ENCODE results near the gene GALNT18. TPM values are rescaled to one million over a fixed set of nuclear protein-coding genes. Genes with fewer than 3 reads are reported as not detected.

The GALNT18 gene
- total RNA-seq, 1 experiment from 2014 or later, result 15.1 TPM

DNA sequence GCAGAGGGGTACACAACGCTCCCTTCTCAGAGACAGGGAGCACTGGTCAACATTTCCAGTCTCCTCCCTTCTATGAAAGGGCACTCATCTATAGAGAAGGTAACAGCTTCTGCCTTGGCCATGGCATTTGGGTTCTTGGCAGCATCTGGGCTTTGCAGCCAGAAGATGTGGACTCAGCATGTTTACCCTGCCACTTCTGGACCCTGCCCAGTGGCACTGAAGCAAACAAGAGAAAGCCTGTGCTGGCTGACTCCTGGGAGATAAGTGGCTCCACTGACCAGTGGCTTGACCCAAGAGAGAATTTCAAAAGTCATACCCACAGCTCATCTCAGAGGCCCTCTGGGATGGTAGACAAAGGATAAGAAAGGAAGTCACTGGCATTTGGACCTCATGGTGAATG is 276.7 kb downstream of the GALNT18 start:
- H3K4me3 ChIP-seq, result no peak overlapping the region
- DNase-seq, result no peak
- H3K4me1 ChIP-seq, result peaks cover 17% of the 10 kb centered on the region
- H3K36me3 ChIP-seq, result no peaks in the 10 kb centered on the region
- H3K9me3 ChIP-seq (replicated peaks), result no peaks in the 10 kb centered on the region
- no peaks in the 10 kb centered on the region for H3K27me3 ChIP-seq
- H3K27ac ChIP-seq, result no peak overlapping the region

DNA sequence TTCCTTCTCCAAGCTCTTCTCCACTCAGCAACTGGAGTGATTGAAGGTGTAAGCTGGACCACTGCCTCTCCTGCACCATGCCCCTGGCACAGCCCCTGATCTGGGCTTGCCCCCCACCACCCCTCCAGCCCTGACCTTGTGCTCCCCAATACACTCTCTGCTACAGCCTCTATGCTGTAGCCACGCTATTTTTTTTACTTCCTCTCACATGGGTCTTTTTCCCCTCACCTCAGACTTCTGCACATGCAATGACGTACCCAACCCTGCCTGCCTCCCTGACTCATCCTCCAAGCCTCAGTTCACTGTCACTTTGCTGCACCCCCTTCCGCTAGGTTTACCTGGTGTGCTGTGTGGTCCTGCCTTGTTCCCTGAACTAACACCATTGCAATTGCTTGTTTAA is 277.8 kb downstream of the GALNT18 start:
- Histone ChIP-seq H3K36me3 (no peaks in the 10 kb centered on the region), H3K9me3 (replicated peaks) (no peaks in the 10 kb centered on the region), H3K4me3 (no peak overlapping the region), H3K27me3 (no peaks in the 10 kb centered on the region), H3K27ac (no peak overlapping the region), H3K4me1 (peaks cover 7% of the 10 kb centered on the region; the same call in 1 of the 2 replicates)
- no peak for DNase-seq

GRCh38 chr11:11338304-11338703 is 283.5 kb downstream of the GALNT18 start:
- no peaks in the 10 kb centered on the region for H3K36me3 ChIP-seq
- no peaks in the 10 kb centered on the region for H3K9me3 ChIP-seq (replicated peaks)
- no peaks in the 10 kb centered on the region for H3K4me1 ChIP-seq
- no peak for DNase-seq
- no peaks in the 10 kb centered on the region for H3K27me3 ChIP-seq
- no peak overlapping the region for H3K27ac ChIP-seq
- H3K4me3 ChIP-seq, result no peak overlapping the region

GRCh38 chr11:11336664-11337063 is 285.1 kb downstream of the GALNT18 start:
- Histone ChIP-seq H3K27me3 (no peaks in the 10 kb centered on the region), H3K4me1 (no peaks in the 10 kb centered on the region), H3K27ac (no peak overlapping the region), H3K9me3 (replicated peaks) (no peaks in the 10 kb centered on the region), H3K36me3 (no peaks in the 10 kb centered on the region), H3K4me3 (no peak overlapping the region)
- no peak for DNase-seq

- no peaks in the 10 kb centered on the region for H3K27me3 ChIP-seq
- H3K4me3 ChIP-seq, result no peak overlapping the region
- no peak overlapping the region for H3K27ac ChIP-seq
- H3K4me1 ChIP-seq, result no peaks in the 10 kb centered on the region
- no peak for DNase-seq
- H3K36me3 ChIP-seq, result no peaks in the 10 kb centered on the region
- no peaks in the 10 kb centered on the region for H3K9me3 ChIP-seq (replicated peaks)
Measured at GRCh38 chr11:11335043-11335442, 286.8 kb downstream of the GALNT18 start.

- H3K4me3 ChIP-seq, result no peak overlapping the region
- H3K9me3 ChIP-seq (replicated peaks), result no peaks in the 10 kb centered on the region
- no peak for DNase-seq
- no peaks in the 10 kb centered on the region for H3K36me3 ChIP-seq
- no peaks in the 10 kb centered on the region for H3K27me3 ChIP-seq
- no peaks in the 10 kb centered on the region for H3K4me1 ChIP-seq
- no peak overlapping the region for H3K27ac ChIP-seq
Measured at GRCh38 chr11:11334607-11335006, 287.2 kb downstream of the GALNT18 start.

GRCh38 chr11:11332141-11332710 is 289.6 kb downstream of the GALNT18 start:
- Histone ChIP-seq H3K9me3 (replicated peaks) (no peaks in the 10 kb centered on the region), H3K27me3 (no peaks in the 10 kb centered on the region), H3K27ac (no peak overlapping the region), H3K4me1 (no peaks in the 10 kb centered on the region), H3K4me3 (no peak overlapping the region), H3K36me3 (no peaks in the 10 kb centered on the region)
- no peak for DNase-seq

DNA sequence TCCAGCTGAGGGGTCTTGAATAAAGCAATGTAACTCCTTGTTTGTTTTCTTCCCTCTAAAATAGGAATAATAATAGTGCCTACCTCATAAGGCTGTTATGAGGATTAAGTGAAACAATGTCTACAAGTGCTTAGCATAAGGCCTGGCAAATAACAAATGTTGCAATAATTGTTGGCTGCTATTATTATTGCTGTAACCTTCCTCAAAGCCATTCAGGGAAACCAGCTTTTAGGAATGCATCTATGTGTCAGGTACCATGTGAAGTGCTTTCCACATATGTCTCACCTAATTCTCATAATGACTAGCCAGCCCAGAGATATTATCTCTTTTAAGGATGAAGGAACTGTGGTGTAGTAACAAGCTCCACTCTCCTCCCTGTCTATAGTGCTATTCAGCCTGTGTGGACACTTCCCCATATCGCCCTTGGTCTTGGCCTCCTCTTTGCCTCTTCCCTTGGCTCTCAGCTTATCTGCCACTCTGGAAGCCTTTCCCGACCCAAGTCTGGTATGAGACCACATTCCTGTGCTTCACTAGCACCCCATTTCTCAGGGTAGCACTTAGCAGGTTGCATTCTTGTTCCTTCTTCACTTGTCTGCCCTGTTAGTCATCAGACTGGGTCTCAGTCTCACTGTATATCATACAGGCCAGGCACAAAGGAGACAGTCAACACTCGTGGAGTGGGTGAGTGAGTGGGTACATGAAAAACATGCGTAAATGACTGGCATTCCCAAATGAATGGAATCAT is 292.6 kb downstream of the GALNT18 start:
- Histone ChIP-seq H3K27ac (no peak overlapping the region), H3K36me3 (no peaks in the 10 kb centered on the region), H3K9me3 (replicated peaks) (no peaks in the 10 kb centered on the region), H3K4me1 (no peaks in the 10 kb centered on the region), H3K4me3 (no peak overlapping the region), H3K27me3 (no peaks in the 10 kb centered on the region)
- DNase-seq, result no peak

DNA sequence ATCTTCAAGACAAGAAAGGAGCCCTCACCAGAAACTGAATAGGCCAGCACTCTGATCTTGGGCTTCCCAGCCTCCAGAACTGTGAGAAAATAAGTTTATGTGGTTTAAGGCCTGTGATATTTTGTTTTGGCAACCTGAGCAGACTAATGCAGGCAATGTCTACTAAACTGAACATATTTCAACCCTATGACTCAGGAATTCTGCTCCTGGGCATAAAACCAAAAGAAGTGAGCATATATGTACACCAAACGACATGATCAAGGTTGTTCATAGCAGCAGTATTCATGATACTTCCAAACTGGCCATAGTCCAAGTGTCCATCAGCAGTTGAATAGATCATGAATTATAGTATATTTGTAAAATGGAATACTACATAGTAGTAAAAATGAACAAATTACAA is 297.7 kb downstream of the GALNT18 start:
- Histone ChIP-seq H3K27ac (no peak overlapping the region), H3K4me3 (no peak overlapping the region), H3K4me1 (no peaks in the 10 kb centered on the region), H3K9me3 (replicated peaks) (no peaks in the 10 kb centered on the region), H3K36me3 (no peaks in the 10 kb centered on the region), H3K27me3 (no peaks in the 10 kb centered on the region)
- DNase-seq, result no peak

DNA sequence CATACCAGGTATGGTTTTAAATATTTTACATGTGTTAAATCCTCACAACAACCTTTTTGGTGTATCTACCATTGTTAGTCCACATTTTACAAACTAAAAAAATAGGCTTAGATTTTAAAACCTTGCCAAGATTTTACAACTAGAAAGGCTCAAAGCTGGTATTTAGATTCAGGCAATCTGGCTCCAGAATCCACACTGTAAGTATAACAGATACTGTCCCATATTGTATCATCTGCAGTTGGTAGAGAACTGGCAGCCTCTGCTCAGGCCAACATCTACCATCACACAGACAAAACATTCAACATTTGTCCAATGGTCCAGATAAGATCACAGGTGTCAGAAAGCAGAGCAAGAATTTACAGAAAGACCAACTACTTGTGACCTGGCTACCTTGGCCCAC is 299.7 kb downstream of the GALNT18 start:
- Histone ChIP-seq H3K4me3 (no peak overlapping the region), H3K9me3 (replicated peaks) (no peaks in the 10 kb centered on the region), H3K36me3 (no peaks in the 10 kb centered on the region), H3K27me3 (no peaks in the 10 kb centered on the region), H3K4me1 (peaks cover 9% of the 10 kb centered on the region), H3K27ac (no peak overlapping the region)
- DNase-seq, result no peak

DNA sequence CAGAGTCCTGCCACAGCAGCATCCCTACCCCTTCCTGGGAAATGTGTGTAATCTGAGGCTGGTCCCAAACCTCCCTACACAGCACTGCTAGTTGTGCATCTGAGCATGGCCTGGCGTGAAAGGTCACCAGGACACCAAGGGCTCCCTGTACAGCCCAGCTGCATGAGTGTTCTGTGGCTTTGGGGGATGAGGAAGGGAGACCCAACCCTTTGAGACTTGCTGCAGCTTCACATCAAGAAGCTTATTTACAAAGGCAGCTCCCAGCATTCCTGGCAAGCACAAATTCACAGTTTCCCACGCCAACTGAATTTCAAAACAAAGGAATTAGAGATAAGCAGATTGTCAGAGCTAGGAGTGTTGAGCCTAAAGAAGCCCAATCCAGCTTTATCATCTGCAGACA is 301.0 kb downstream of the GALNT18 start:
- no peak overlapping the region for H3K27ac ChIP-seq
- H3K4me1 ChIP-seq, result peaks cover 20% of the 10 kb centered on the region
- H3K27me3 ChIP-seq, result no peaks in the 10 kb centered on the region
- H3K4me3 ChIP-seq, result no peak overlapping the region
- no peaks in the 10 kb centered on the region for H3K36me3 ChIP-seq
- DNase-seq, result no peak
- H3K9me3 ChIP-seq (replicated peaks), result no peaks in the 10 kb centered on the region

DNA sequence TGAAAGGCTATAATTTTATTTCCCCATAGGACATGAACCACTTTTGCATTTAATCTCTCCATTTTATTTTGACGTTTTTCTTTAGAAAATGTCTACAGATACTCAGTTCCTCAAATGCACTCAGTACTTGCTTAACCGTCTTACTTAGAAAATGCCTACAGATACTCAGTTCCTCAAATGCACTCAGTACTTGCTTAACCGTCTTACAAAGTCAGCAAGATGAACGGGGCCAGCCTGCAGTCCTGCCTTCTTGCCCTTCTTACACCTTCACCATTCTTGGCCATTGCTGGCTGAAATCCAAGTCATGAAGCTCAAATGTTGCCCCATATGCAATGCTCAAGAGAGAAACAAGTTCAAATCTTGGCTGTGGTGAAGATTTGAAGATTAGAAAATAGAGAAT is 302.8 kb downstream of the GALNT18 start:
- Histone ChIP-seq H3K4me1 (peaks cover 21% of the 10 kb centered on the region), H3K4me3 (no peak overlapping the region), H3K27ac (no peak overlapping the region), H3K36me3 (no peaks in the 10 kb centered on the region), H3K9me3 (replicated peaks) (no peaks in the 10 kb centered on the region), H3K27me3 (no peaks in the 10 kb centered on the region)
- DNase-seq, result no peak

DNA sequence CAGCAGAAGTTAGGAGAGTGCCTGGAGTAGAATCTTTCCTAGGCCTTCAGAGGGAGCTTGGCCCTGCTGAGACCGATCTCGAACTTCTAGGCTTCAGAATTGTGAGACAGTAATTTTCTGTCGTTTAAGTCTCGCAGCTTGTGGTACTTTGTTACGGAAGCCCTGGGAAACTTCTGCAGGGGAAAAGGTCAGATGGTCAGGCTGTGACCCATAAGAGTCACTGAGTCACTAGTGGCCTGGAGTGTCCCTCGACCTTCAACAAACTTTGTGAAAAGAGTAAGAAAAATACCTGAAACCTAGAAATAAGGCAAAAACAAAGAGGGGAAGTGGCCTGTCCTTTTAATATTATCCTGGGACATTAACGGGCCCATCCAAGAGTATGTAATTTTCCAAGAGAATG is 303.3 kb downstream of the GALNT18 start:
- DNase-seq, result no peak

DNA sequence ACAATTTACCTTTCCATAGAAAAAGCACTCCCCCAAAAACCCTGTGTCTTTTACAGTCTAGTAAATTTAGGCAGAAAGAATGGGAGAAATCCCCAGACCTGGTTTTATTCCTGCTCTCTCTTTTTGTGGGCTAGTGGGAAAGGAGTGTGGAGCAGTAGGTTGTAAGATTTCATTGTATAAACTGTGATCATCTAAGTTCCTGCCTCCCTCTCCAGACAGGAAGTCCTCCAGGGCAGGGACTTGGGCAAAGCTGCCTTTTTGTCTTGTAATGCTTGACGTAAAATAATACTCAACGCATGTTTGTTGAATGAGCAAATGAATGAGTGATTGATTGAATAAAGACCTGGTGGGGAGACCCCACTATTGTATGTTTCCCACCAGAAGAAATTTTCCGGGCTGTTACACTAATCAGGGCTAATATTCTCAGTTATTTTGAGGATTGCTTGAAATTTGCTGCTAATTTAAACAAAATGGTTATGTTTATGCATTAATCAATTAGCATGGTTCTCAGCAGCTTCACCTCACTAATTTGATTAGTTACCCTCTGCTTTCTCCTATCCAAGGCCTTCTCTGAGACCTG is 305.1 kb downstream of the GALNT18 start:
- H3K27me3 ChIP-seq, result no peaks in the 10 kb centered on the region
- peaks cover 21% of the 10 kb centered on the region for H3K4me1 ChIP-seq
- H3K36me3 ChIP-seq, result no peaks in the 10 kb centered on the region
- peak overlapping the region; percentile 86 for H3K27ac ChIP-seq
- H3K4me3 ChIP-seq, result no peak overlapping the region
- DNase-seq, result peak; percentile 61 to 77
- no peaks in the 10 kb centered on the region for H3K9me3 ChIP-seq (replicated peaks)

More for the DNA sequence above, 303.3 kb downstream of the GALNT18 start:
- no peak overlapping the region; the same call in 1 of the 2 replicates for H3K27ac ChIP-seq
- H3K36me3 ChIP-seq, result no peaks in the 10 kb centered on the region
- no peaks in the 10 kb centered on the region for H3K27me3 ChIP-seq
- H3K4me3 ChIP-seq, result no peak overlapping the region
- H3K4me1 ChIP-seq, result peaks cover 21% of the 10 kb centered on the region
- no peaks in the 10 kb centered on the region for H3K9me3 ChIP-seq (replicated peaks)

DNA sequence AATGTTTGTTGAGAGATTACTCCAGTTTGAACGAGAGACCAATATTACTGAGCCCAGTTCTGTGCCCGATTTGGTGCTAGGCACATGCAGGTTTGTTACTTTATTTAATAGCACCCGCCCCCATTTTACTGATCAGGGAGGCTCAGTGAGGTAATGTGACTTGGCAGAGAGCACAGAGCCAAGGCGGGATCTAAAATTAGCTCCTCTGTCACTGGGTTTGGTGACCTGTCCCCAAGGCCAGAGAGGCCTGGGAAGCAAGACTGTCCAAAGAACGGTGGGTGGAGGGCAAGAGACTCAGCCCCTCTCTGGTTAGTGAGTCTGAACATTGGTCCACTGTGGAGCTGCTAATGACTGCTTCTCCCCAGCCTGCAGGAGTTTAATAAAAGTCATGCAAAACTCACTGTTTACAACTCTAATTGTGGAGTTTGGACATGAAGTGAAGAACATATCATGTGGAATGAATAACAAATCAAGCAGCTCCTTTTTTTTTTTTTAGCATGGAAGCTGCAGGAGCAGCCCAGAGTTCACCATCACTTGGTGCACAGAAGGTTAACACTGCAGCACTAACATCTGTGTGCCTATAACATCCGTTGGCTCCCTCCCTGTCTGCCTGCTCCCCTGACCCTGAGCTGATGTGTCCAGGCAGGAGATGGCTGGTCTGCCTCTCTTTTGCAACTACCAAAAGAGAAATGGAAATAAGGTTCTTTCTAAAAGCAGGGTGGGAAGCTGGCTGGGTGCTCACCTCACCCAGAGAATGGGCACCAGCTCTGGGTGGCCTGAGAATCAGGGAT is 307.7 kb downstream of the GALNT18 start:
- Histone ChIP-seq H3K27me3 (no peaks in the 10 kb centered on the region), H3K36me3 (no peaks in the 10 kb centered on the region), H3K27ac (no peak overlapping the region), H3K9me3 (replicated peaks) (no peaks in the 10 kb centered on the region), H3K4me3 (no peak overlapping the region), H3K4me1 (peaks cover 21% of the 10 kb centered on the region)
- no peak for DNase-seq

Measured in SJCRH30 (cell line).